Left ventricle myocardium inferior (tissue), 1 donor: ENCODE results near the gene C10orf67. TPM values are rescaled to one million over a fixed set of nuclear protein-coding genes. Genes with fewer than 3 reads are reported as not detected.

Source experiments
- DNase-seq: peaks from one replicate; pipeline ENCODE4 v3.0.0-alpha.2; 2020
- H3K27ac ChIP-seq: fragments of 200-600 bp; replicated peaks from 2 replicates; pipeline ENCODE4 v1.8.0; 2021
- H3K27me3 ChIP-seq: fragments of 200-600 bp; 2 replicates; pipeline ENCODE4 v1.8.0; 2021; ENCODE audit warnings: low read depth
- H3K36me3 ChIP-seq: fragments of 200-600 bp; 2 replicates; pipeline ENCODE4 v1.8.0; 2021
- H3K4me1 ChIP-seq: fragments of 200-600 bp; 2 replicates; pipeline ENCODE4 v1.8.0; 2021
- H3K4me3 ChIP-seq: fragments of 200-600 bp; 2 replicates; pipeline ENCODE4 v1.8.0; 2021; ENCODE audit warnings: mild to moderate bottlenecking, moderate library complexity
- H3K9me3 ChIP-seq: fragments of 200-600 bp; replicated peaks from 2 replicates; pipeline ENCODE4 v1.8.0; 2021
- intact Hi-C: fragments of 100-400 bp; cut with micrococcal nuclease; formaldehyde crosslinking; loops from one replicate; pipeline ENCODE4 v1.11.0; 2022
- total RNA-seq: library from RNA; stranded (reverse); fragmentation: NEBNext Ultra II Directional; extraction: Animal tissue kit (Norgen Biotek cat#: 25700); gene quantifications from one replicate; pipeline ENCODE4 v1.2.1, GENCODE V29; 2021
- TF ChIP-seq, protein P1 (sequence below): fragments of 200-600 bp; IDR thresholded peaks from 2 replicates; pipeline ENCODE4 v1.8.0; 2021; ENCODE audit warnings: antibody characterized with exemption, mild to moderate bottlenecking, borderline replicate concordance
- donor health status: DM: no; HTN: yes; CAD: no; lungs with severe emphysema.

Gene C10orf67
- total RNA-seq, 1 donor from 2014 or later, result 0.36 TPM

DNA sequence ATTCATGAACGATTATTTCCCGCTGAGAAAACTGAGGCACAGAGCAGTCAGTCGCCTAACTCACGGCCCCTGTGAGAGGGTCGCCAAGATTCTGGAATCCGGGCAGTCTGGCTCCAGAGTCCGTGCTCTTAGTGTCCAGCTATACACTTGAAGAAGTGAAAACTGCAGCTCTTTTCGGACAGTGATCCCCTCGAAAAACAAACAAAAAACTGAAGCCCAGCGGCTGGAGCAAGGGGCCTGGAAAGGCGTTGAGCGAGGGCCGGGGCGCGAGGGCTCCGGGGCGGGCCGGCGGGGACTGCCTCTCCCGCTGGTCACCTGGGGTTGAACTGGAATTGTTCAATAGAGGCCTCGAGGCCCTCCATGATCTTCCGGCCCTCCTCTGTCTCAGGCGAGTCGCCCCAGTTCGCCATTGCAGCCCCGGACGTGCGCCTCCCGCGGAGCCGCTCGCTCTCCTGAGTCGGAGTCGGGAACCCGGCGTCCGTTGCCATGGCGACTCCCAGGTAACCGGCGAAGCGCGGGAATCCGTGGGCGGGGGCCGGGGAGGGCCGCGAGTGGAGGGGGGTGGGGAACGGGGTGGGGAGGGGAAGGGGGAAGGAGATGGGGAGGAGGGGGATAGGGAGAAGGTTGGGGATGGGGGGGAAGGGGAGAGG is 881 bp downstream of the C10orf67 start:
- no peaks in the 10 kb centered on the region for H3K27me3 ChIP-seq
- H3K4me1 ChIP-seq, result peaks cover 68% of the 10 kb centered on the region
- peak; percentile 70 for DNase-seq
- intact Hi-C loops, result no loop called here
- H3K4me3 ChIP-seq, result peak overlapping the region; percentile 73
- H3K36me3 ChIP-seq, result no peaks in the 10 kb centered on the region
- peak overlapping the region; percentile 88 for H3K27ac ChIP-seq
- TF ChIP-seq, protein P1, sequence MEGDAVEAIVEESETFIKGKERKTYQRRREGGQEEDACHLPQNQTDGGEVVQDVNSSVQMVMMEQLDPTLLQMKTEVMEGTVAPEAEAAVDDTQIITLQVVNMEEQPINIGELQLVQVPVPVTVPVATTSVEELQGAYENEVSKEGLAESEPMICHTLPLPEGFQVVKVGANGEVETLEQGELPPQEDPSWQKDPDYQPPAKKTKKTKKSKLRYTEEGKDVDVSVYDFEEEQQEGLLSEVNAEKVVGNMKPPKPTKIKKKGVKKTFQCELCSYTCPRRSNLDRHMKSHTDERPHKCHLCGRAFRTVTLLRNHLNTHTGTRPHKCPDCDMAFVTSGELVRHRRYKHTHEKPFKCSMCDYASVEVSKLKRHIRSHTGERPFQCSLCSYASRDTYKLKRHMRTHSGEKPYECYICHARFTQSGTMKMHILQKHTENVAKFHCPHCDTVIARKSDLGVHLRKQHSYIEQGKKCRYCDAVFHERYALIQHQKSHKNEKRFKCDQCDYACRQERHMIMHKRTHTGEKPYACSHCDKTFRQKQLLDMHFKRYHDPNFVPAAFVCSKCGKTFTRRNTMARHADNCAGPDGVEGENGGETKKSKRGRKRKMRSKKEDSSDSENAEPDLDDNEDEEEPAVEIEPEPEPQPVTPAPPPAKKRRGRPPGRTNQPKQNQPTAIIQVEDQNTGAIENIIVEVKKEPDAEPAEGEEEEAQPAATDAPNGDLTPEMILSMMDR, result no peak
- no peaks in the 10 kb centered on the region for H3K9me3 ChIP-seq

DNA sequence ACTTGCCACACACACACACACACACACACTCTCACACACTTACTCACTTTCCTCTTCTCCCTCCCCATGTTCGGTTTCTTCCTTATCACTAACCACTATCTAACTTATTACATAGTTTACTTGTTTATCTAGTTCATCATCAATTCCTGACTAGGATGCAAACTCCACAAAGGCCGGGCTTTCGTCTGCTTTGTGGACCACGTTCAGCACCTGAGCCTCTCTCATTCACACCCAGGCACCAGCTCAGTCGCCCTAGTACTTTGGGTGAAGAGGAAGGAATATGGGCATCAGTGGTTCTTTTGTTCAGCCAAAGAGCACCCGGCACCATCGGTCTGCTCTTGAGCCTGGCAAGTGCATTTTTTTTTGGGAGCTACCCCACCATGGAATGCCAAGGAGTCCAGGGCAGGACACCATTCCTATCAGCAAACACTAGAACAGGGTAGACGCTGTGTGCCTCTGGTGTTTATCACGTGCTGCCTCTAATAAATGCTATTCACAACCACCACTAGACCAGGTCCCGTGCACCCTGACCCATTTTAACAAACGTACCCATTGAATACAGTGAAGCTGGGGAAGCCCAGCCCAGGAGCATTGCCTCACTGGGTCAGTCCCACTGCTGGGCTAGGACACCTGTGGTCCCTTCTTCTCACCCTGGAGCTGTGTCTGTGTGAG is 2.2 kb downstream of the C10orf67 start:
- H3K4me3 ChIP-seq, result no peak overlapping the region
- no peak for DNase-seq
- intact Hi-C loops, result no loop called here
- peaks cover 56% of the 10 kb centered on the region for H3K4me1 ChIP-seq
- peak overlapping the region; percentile 88 for H3K27ac ChIP-seq
- no peaks in the 10 kb centered on the region for H3K36me3 ChIP-seq
- no peaks in the 10 kb centered on the region for H3K9me3 ChIP-seq
- TF ChIP-seq, protein P1, result no peak
- no peaks in the 10 kb centered on the region for H3K27me3 ChIP-seq

DNA sequence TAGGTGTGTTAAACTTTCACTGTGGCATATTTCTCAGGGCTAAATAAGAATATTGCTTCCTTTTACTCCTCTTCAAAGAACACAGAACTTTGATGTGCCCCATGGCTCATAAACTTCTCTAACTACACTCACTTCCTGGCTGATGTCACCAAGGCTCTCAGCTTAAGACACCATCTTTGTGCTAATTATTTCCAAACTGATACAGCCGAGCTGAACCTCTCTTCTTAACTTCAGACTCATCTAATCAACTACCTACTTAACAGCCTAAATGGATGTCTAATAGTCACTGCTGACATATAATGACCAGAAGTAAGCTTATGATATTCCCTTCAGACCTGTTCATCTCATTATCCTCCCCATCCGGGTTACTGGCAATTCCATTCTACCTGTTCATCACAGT is 3.6 kb downstream of the C10orf67 start:
- no peaks in the 10 kb centered on the region for H3K9me3 ChIP-seq

DNA sequence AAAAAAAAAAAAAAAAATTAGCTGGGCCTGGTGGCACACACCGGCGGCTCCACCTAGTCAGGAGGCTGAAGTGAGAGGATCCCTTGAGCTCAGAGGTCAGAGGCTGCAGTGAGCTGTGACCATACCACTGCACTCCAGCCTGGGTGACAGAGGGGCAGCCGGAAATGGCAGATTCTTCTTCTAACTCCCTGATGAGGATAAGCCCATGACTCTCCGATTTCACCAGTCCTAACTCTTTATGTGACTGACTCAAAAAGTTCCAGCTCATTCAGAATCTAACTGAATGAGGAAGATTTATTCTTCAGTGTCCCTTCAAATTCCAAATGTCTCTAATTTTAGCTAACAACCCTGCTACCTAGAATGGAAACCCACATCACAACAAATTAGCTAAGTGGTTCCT is 4.2 kb downstream of the C10orf67 start:
- Histone ChIP-seq H3K27me3 (no peaks in the 10 kb centered on the region), H3K4me3 (no peak overlapping the region), H3K4me1 (peaks cover 39% of the 10 kb centered on the region), H3K36me3 (no peaks in the 10 kb centered on the region), H3K9me3 (no peaks in the 10 kb centered on the region), H3K27ac (peak overlapping the region; percentile 6)
- intact Hi-C loops, result no loop called here
- no peak for DNase-seq
- TF ChIP-seq, protein P1, result no peak

More for the DNA sequence above, 3.6 kb downstream of the C10orf67 start:
- Histone ChIP-seq H3K36me3 (no peaks in the 10 kb centered on the region), H3K27me3 (no peaks in the 10 kb centered on the region), H3K4me3 (no peak overlapping the region), H3K27ac (peak overlapping the region; percentile 6), H3K4me1 (peaks cover 45% of the 10 kb centered on the region)
- TF ChIP-seq, protein P1, result no peak
- no peak for DNase-seq
- intact Hi-C loops, result no loop called here

DNA sequence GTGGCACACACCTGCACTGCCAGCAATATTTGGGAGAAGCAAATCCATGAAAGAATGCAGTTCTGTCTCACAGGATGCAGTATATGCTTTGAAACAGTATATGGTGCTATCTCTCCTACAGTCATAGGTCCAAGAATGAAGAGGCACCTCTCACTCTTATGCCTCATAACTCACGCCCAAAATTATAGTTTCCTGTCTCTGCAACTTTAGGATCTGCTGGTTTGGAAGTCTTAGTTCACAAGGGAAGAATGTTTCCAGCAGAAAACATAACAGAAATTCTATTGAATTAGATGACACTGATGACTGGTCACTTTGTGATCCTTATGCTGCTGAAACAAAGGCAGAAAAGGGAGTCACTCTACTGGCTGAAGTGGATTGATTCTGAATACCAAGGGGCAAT is 5.7 kb downstream of the C10orf67 start:
- Histone ChIP-seq H3K36me3 (no peaks in the 10 kb centered on the region), H3K27me3 (no peaks in the 10 kb centered on the region), H3K27ac (no peak overlapping the region), H3K4me3 (no peak overlapping the region), H3K4me1 (peaks cover 27% of the 10 kb centered on the region), H3K9me3 (no peaks in the 10 kb centered on the region)
- intact Hi-C loops, result no loop called here
- TF ChIP-seq, protein P1, result no peak
- no peak for DNase-seq
